HG02938 (cell line): ENCODE results near the gene PAFAH2.

Experiments used
- ATAC-seq: cut with Tn5 transposase; IDR thresholded peaks from one replicate; pipeline ENCODE4 v1.9.1; 2021; ENCODE audit warnings: mild to moderate bottlenecking, moderate library complexity; ENCODE audit not compliant: unreplicated experiment

The PAFAH2 gene

DNA sequence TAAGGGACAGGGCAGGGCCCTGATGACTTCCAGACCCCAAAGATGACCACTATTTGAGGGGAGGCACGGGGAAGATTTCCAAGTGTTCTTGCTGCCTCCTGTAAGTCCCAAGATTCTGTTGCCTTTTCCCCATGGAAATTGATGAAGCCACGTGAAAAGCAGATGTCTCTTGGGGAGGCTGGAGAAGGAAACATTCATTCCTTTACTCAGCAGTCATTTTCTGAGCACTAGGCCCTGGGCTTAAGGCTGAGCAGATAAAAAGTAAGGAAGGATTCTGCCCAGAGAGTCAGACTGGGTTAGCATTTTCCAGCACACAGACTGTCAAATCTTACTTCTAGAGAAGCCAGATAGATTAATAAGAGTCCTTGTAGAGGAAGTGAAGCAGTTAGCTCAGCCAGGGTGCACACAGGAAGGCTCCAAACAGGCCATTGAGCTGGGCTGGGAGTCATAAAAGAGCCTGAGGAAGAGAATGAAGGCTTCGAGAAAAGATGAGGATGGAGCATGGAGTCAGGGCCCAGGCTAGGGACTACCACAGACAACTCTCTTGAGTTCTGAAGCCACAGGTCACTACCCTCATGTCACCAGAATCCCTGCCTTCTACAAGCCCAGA, 33.9 kb upstream of the PAFAH2 start:
- no peak for ATAC-seq

DNA sequence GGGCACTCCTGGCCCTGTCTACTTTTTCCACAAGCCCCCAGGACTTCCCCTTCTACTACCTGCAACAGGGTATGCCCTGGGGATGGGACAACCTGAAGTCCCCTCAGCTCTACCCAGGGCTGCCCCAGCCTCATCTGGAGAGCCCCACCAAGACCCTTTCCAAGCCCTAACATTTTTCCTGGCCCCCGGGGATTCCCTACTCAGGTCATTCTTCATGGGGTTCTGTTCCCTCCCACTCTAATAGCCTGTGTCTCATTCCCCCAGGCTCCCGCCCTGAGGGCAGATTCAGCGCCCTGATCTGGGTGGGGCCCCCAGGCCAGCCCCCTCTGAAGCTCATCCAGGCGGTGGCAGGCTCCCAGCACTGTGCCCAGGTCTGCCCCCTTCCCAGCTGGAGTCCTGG, 33.3 kb upstream of the PAFAH2 start:
- ATAC-seq = no peak

DNA sequence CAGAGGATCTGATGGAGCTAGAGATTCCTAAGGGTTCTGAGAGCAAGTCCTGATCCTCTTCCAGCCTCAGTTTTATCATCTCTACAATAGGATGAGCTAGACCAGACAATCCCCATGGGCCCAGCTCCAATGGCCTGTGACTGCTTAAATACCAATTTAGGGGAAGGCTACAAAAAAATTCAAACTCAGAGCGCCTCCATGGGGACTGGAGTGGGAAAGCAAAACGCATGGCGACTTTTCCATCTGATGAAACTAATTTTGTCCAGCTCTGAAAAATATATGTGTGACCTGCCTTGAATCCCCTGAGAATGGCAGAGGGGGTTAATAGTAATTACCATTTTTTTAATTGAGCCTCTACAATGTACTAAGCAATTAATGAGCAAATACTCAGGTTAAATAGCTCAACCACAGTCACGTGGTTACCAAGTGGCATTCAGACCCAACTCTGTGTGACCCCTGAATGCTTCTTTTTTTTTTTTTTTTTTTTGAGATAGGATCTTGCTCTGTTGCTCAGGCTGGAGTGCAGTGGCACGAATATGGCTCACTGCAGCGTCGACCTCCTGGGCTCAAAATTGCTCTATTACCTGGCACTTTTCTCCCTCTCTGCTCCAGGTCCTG, 32.1 kb upstream of the PAFAH2 start:
- no peak for ATAC-seq

DNA sequence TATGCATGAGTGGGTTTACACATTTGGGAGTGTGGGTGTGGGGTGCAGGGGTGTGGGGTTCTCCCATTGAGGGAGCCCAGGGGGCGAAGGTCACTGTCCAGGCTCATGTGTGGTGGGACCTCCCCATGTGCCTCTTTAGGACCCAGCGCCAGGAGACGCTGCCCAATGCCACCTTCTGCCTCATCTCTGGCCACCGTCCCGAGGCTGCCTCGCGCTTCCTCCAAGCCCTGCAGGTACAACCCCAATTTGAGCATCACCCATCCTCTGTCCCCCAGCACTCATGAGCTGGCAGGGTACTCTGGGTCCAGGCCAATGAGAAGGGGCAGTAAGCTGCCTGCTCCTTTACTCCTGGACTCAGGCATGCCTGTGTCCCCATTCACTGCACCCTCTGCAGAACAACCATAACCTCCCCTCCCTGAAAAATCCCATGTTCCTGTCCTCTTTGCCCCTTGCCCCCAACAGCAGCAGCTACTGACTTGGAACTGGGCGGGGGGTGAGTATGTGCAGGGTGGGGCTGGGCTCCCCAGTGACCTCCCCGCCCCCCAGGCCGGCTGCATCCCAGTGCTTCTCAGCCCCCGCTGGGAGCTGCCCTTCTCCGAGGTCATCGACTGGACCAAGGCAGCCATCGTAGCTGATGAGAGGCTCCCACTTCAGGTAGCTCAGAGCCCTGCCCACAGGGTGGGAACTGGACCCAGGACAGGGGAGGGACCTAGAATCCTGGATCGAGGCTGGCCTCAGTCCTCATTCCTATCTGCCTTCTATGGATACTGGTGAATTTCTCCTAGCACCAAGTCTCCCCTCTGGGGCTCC, 31.4 kb upstream of the PAFAH2 start:
- ATAC-seq = no peak

DNA sequence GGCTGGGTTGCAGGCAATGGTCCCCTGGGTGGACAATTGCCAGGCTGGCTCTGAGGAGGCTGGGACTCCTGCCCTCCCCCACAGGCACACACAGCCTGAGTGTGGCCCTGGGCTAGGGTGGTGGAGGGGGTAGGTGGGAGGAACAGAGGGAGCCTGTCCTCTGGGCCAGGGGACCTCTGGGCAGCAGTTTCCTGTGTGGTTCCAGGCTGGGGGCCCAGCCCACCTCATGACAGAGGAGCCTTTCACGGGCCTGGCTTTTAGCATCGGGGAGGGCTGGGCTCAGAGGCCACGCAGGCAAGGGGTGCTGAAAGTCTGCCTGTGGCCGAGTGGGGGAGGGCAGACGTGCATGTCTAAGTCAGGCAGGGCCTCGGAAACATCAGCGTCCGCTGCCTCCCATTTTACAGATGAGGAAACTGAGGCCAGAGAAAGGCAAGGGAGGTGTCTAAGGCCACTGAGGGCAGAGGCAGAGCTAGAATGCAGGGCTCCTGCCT, 30.7 kb upstream of the PAFAH2 start:
- ATAC-seq = no peak

DNA sequence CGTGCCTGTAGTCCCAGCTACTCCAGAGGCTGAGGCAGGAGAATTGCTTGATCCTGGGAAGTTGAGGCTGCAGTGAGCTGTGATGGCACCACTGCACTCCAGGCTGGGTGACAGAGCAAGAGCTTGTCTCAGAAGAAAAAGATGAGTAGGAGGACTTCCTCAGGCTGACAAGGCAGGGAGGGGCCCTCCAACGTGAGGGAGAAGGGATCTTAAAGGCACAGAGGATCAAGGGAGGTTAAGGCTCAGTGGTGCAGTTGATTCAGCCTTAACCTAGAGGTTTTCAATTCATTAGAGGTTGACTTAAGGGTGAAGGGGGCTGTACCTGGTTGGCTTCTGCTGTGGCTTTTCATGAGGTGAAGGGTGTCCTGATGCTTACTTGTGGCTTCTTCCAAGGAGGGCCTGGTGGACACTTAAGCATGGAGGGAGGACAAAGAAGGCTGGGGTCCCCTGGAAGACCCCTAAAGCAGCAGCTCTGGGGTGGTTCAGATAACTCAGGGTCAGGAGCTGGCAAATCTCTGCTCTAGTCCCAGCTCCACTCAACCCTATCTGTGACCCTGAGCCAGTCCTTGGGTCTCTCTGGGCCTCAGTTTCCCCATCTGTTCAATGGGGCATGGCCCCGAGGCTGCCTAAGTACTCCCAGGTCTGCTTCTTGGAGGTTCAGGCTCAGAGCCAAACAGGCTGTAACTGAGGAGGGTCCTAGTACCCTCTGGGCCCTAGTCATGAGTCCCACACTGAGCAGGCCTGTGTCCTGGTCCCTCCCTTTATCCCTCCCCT, 30.0 kb upstream of the PAFAH2 start:
- no peak for ATAC-seq

DNA sequence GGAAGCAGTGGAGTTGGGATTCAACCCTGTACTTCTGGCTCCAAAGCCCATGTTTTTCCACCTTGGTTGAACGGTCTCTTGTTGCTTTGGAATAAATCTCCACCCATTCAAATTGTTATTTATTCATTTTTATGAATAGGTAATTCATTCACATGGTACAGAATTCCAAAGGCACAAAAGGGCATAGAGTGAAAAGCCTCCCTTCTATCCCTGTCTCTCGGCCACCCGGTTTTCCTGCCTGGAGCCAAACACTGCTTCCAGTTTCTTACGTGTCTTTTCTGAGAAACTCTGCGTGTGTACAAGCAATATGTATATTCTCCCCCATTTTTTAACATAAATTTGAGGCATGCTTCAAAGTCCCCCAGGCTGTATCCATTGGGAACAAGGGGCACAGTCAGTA, 27.7 kb upstream of the PAFAH2 start:
- ATAC-seq = no peak

DNA sequence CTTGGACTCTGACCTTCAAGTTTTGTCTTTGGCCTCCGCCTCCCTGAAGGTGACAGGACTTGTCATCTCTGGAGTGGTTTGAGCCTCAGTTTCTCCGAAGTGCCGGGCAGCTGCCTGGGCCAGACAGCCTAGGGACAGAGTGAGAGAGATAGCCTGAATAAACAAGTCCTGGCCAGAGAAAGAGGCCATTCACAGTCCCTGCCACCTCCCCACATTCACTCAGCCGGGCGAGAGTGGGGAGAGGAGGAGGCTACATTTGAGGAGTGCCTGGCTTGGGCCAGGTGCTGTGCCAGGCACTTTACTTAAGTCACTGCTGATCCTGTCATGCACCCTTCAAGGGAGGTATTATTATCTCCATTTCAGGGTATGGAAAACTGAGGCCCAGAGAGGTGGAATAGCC, 27.2 kb upstream of the PAFAH2 start:
- no peak for ATAC-seq

DNA sequence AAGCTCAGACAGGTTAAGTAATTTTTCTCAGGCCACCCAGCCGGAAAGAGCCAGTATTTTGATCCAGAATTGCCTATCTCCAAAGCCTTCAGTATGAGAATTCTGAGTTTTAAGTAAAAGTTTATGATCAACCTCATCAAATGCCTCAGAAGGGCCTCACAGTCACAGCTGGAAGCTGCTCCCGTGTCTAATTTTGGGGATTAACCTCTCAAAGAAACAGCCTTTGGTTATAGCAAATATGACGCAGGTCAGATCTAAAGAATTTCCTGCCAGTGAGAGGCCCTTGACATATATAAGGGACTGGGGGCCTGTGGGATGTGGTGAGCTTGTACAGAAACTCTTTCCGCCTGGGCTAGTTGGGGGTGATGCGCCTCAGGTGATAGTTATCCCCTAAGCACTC, 26.0 kb upstream of the PAFAH2 start:
- no peak for ATAC-seq

DNA sequence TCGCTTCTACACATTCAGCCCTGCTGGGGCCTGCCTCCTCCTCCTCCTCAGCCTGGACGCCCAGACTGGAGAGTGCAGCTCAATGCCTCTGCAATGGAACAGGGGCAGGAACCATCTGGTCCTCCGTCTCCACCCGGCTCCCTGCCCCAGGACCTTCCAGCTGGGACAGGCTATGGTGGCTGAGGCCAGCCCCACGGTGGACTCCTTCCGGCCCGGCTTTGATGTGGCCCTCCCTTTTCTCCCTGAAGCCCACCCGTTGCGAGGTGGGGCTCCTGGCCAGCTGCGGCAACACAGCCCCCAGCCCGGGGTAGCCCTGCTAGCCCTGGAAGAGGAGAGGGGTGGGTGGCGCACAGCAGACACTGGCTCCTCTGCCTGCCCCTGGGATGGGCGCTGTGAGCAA, 25.1 kb upstream of the PAFAH2 start:
- ATAC-seq = no peak

DNA sequence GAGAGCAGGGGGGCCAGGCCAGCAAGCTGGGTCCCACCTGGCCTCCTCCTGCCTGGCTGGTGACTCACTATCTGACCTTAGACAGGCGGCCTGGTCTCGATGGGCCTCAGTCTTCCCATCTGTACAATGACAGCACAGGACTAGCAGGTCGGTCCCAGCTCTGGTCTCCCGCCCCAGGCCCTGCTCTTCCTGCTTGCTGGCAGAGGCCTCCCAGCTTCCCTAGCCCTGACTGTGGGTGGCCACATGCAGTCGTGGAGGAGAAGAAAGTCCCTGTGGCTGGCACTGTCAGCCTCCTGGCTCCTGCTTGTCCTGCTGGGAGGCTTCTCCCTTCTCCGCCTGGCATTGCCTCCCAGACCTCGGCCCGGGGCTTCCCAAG, 24.5 kb upstream of the PAFAH2 start:
- ATAC-seq = no peak

DNA sequence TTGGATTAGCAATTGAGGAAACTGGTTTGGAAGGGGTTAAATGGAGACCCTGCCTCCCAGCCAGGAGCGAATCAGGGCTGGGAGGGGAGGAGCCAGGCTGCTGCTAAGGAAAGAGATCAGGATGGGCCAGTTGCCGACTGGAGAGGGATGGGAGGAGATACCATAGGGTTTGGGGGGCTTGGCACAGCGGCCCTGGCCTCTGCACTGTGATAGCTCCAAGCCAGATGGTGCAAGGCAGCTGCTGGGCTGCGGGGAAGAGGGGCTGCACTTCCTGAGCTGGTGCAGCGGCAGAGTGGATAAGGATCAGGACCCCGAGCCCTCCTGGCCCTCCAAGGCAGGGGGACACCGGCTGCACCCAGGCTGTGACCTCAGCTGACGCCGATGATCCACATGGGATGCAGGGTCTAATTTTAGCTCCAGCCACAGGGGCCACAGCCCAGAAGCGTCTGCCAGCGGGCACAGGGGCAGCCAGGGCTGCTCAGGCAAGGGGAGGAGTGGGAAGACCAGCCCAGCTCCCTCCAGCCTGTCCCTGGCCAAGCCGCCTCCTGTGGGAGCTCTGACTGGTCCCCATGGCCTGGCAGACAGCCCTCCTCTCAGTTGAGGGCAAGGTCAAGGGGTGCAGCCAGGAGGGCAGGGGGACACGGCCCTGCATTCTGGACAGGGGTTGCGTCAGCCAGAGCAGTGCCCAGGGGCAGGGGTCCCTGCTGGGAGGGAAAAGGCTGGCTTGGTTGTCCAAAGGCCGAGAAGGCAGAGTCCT, 24.0 kb upstream of the PAFAH2 start, which contains the start of gene EXTL1:
TSS of gene EXTL1 (plus strand) at position 129 of the 757 bp plus-strand sequence. CDS start 872 bp downstream, outside the sequence.
- no peak for ATAC-seq

DNA sequence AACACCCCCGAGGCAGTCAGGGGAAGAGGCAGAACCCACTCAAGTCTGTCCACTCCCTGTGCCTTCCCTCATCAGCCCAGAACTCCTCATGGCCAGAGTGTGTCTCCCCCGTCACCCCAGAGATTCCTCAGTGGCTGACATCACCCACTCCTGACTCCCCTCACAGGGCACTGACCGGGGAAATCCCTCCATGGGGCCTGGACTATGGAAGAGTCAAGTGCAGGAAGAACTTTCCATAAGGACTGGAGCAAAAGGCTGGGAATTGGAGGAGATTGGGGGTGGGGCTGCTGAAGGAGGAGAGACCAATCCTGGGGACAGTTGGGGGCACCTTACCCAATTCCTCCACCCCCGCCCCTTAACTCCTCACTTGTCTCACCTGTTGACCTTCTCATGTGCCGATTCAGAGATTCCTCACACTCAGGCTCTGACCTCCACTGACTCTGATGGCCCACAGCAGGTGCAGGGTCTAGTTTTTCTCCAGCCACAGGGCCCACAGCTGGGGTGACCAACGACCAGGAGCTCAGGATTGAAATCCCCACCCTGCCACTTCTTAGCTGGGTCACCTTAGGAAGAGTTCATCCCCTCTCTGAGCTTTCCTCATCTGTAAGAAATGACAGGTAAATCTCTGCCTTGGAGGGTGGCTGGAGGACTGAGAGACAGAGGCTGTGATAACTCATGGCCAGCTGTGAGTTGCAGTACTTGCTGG, 23.2 kb upstream of the PAFAH2 start:
- no peak for ATAC-seq

DNA sequence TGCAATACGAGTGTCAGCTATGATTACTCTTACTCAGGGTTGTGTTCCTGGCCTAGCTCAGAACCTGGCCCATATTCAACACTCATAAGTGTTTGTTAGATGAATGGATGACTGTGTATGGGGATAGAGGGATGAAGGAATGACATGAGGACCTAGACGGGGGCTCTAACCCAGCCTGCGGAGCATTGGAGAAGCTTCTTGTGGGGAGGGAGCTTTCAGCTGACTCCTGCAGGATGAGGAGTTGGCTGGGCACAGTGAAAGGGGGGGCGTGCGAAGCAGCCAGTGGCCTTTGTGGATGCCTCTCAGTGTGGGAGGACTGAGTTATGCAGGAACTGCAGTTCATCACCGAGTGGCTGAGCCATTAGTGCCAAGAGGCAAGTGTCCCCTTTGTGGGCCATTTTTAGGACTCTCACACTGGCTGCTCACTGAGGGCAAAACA, 22.5 kb upstream of the PAFAH2 start:
- no peak for ATAC-seq

DNA sequence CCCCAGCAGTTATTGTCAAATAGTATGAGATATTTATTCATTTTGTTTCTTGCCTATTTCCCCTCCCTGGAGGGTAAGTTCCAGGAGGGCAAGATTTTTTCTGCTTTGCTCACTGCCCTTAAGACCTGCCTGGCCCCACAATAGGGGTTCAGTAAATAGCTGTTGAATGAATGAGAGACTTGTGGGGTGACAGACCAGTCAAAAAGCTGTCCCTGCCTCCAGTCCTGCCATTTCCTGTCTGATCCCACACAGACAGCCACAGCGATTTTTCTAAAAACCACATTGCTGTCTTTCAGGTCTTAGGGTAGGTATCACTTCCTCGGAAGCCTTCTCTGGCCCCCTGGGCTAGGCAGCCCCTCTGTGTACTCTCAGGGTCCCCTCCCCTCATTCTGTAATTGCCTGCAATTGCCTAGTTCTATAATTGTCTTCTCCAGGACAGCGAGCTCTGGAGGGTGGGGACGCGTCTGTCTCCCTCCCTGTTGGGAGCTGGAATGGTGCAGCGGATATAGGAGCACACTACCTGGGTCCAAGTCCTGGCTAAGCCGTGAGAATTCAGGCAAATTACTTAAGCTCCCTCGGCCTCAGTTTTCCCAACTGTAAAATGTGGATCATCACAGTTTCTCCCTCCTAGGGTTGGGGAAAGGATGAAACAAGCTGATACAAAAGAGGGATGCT, 21.9 kb upstream of the PAFAH2 start:
- no peak for ATAC-seq

DNA sequence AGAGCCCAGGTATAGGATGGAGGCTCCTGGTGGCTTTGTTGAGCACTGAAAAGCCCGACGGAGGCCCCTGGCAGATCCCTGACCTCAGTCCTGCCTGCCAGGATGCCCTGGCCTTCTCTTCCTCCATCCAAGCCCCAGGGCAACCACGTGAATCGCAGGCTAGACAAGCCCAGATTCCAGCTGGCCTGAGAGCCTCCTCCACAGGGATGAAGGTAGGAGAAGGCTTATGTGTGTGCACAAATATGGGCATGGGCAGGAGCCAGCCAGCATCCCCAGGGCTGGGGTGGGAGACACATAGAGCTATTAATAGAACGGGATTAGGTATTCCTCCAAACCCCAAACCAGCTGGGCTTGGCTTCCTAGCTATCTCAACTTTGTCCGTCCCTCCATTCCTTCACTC, 19.7 kb upstream of the PAFAH2 start:
- ATAC-seq = no peak

DNA sequence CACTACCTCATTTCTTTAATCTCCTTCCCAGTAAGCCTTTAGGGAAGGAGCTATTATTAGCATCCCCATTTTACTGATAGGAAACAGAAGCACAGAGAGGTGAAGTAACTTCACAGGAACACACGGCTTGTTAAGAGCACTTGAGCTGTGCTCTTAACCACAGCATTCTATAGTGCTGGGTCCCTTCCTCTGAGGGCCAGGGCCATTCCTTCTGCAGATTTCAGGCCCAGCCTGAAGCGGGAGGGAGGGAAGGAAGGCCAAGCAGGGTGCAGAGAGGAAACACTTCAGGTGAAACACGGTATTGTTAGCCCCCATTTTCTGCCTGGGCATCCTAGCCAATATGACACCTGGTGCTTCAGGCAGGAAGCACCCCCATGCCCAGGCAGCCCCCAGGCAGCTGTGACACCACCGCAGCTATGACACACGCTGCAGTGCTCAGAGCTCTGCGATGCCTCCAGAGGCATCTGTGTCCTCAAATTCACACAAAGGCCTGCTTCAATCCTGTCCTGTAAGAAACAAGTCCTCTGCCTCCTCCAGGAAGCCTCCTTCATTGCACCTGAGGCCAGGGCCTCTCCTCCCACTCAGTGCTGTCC, 19.2 kb upstream of the PAFAH2 start:
- ATAC-seq = no peak

DNA sequence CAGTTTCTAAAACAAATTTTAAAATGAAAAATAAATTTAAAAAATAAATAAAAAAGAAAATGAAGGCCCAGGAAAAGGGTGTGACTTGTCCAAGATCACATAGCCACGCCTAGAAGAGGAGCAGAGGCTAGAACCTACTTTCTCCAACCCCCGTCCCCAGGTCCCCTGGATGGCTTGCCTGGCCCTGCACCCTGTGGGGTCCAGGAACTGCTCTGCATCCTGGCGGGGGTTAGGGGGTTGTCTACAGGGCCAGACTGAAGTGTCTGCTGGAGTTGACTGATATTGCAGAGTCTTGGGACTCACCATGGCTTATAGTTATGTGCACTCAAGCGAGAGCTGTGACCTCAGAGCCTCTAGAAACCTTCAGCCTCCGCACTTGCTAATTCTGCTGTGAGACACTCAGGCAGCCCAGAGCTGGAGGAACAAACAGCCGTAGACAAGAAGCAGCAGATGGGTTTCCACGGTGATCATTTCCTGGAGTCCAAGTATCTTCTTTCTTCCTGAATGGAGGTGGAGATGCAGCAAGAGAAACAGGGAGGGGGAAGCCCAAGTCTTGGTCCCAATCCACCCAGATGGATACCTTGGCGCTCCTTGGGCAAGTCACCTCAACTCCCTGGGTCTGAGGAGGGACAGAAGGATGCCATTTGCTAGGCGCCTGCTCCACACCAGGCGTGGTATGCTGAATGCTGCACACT, 18.5 kb upstream of the PAFAH2 start:
- ATAC-seq = no peak
